GM19238 (cell line): ENCODE measurements around the gene TGFBR3.
"Not testable (repeated sequence)": the region's sequence is repeated elsewhere in the genome, so short reads cannot be mapped to it uniquely, and the experiment has no call there.

ENCODE experiments used
- DNase-seq: peaks from one replicate; pipeline ENCODE4 v3.0.0; 2011; ENCODE audit warnings: low spot score; ENCODE audit not compliant: insufficient read length

TGFBR3 gene

GRCh38 chr1:91884459-91885212 lies 1.3 kb downstream of the TGFBR3 start:
- DNase-seq: no peak

GRCh38 chr1:91883470-91883869 lies 2.5 kb downstream of the TGFBR3 start:
- no peak for DNase-seq

GRCh38 chr1:91881280-91881679 lies 4.7 kb downstream of the TGFBR3 start:
- DNase-seq: no peak

GRCh38 chr1:91879733-91880132 lies 6.2 kb downstream of the TGFBR3 start:
- DNase-seq: no peak

- no peak for DNase-seq
Observed at GRCh38 chr1:91877574-91878208, 8.3 kb downstream of the TGFBR3 start.

- no peak for DNase-seq
Observed at GRCh38 chr1:91876781-91877573, 9.0 kb downstream of the TGFBR3 start.

GRCh38 chr1:91876040-91876470 lies 9.9 kb downstream of the TGFBR3 start:
- DNase-seq: peak; percentile 22

- no peak for DNase-seq
Observed at GRCh38 chr1:91874167-91874566, 11.8 kb downstream of the TGFBR3 start.

- DNase-seq: no peak
Observed at GRCh38 chr1:91872559-91873081, 13.3 kb downstream of the TGFBR3 start.

GRCh38 chr1:91872000-91872399 lies 14.0 kb downstream of the TGFBR3 start:
- no peak for DNase-seq

GRCh38 chr1:91870322-91870721 lies 15.6 kb downstream of the TGFBR3 start:
- DNase-seq: no peak

GRCh38 chr1:91866425-91866824 lies 19.5 kb downstream of the TGFBR3 start:
- no peak for DNase-seq

GRCh38 chr1:91864017-91864700 lies 21.8 kb downstream of the TGFBR3 start:
- no peak for DNase-seq

GRCh38 chr1:91863498-91863897 lies 22.5 kb downstream of the TGFBR3 start:
- no peak for DNase-seq

- DNase-seq: no peak
Observed at GRCh38 chr1:91862120-91862519, 23.8 kb downstream of the TGFBR3 start.

- DNase-seq: no peak
Observed at GRCh38 chr1:91857557-91858239, 28.3 kb downstream of the TGFBR3 start.

- no peak for DNase-seq
Observed at GRCh38 chr1:91856996-91857395, 29.0 kb downstream of the TGFBR3 start.

GRCh38 chr1:91854852-91855534 lies 31.0 kb downstream of the TGFBR3 start:
- no peak for DNase-seq

- no peak for DNase-seq
Observed at GRCh38 chr1:91853397-91853796, 32.6 kb downstream of the TGFBR3 start.

GRCh38 chr1:91852011-91852410 lies 33.9 kb downstream of the TGFBR3 start:
- DNase-seq: not testable (repeated sequence)
